ENCODE results near the gene RXFP2. TPM values are rescaled to one million over a fixed set of nuclear protein-coding genes. Genes with fewer than 3 reads are reported as not detected.
A peak's percentile ranks its signal among the peaks of the same experiment; 100 is the strongest.

RXFP2 gene
- total RNA-seq, 1 donor from 2014 or later: not detected

DNA sequence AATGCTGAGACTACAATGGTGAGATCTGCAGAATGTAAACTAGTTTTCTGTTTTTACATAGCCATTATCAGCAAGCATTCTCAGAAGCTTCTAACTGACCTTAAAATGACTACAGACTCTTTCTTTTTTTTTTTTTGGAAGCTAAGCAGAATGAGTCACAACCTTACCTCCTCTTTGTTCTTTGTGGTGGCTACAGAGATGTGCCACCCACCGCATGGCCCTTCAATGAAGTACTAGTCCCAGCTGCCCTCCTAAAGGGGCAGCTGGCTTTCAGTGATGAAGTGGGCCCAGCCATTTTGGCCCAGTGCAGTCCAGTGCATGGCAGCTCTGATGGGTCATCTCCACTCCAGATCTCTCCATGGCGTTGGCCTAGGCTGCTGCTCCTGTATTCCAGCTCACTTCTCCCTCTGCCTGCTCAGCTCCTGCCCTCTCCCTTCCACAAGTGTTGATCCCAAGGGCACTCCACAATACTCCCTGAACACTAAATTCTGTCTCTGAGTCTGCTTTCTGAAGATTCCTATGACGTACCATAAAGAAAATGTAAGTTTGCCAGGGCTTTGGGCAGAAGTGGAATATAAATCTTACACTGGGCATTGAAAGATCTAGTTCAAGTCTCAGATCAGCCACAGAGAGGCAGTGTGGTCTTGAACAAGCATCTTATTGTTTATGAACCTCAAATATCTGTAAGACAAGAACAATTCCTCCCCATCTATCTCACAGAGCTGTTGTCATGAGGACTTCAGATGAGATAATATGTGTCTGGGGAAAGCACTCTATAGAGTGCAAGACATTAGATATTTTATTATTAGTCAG lies 85.6 kb downstream of the RXFP2 start:
- DNase-seq (ENCODE audit: low spot score): no peak

DNA sequence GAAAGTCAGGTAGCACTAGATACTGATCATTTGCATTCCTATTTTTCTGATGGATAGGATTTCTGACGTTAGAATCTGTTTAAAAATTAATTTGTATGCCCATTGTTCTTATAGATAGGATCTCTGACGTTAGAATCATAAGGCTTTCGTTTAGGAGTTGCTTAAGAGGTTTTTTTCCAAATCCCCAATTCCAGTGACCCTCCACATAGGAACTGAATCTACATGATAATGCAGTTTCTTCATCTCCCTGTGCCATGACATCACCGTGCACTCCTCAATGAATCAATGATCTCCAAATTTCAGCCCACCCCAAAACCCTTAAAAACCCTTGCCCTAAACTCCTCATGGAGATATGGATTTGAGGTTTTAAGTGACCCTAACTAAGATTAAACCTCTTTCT lies 87.2 kb downstream of the RXFP2 start:
- no peak for DNase-seq (ENCODE audit: low spot score)

DNA sequence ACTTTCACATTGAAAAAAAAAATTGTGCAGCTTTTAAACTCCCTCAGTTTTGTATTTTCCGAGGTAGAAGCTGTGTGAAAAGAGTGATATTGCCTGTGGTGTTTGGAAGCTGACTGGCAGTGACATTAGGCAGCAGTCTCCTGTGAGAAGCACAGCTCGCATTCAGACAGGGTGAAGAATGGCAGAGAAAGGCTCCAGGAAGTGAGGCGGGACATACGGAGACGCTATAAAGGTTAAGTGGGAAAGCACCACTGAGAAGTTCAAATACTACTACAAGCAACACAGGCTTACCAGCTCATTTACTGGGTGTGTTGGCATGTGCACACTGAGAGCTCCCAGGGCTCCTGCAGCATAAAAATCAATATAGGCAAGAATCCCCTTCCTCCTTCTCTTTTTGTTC lies 88.4 kb downstream of the RXFP2 start:
- no peak for DNase-seq (ENCODE audit: low spot score)

DNA sequence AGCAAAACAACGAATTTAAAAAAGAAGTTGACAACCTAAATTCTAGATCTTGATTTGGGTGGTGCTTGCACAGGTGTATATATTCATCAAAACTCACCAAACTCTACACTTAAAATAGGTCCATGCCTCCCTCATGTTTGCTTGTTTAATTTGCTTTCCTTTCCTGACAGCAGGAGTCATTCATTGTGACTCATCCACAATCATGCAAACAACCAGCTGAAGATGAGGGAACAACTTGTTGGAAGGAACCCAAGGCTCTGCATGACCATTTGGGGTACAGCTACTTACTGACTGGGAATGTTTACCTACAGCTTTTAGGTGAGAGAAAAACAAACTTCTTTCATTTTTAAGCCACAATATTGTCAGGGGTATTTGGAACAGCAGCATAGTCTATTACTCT lies 96.6 kb downstream of the RXFP2 start:
- no peak for DNase-seq (ENCODE audit: low spot score)

DNA sequence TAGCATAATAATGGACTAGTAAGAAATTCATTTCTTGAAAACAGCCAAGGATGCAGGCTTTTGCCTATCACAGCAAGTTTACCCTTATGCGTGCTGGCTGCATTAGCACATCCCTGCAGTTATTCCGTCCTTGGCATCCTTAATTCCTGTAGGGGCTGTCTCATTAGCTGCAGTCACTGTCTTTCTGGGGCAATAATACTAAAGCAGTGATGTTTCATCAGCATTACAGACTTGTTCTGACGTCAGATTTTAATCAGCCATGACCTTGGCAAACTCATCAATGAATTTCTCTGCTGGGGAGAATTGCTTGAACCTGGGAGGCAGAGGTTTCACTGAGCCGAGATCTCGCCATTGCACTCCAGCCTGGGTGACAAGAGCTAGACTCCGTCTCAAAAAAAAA lies 103.7 kb downstream of the RXFP2 start:
- DNase-seq (ENCODE audit: low spot score): no peak

DNA sequence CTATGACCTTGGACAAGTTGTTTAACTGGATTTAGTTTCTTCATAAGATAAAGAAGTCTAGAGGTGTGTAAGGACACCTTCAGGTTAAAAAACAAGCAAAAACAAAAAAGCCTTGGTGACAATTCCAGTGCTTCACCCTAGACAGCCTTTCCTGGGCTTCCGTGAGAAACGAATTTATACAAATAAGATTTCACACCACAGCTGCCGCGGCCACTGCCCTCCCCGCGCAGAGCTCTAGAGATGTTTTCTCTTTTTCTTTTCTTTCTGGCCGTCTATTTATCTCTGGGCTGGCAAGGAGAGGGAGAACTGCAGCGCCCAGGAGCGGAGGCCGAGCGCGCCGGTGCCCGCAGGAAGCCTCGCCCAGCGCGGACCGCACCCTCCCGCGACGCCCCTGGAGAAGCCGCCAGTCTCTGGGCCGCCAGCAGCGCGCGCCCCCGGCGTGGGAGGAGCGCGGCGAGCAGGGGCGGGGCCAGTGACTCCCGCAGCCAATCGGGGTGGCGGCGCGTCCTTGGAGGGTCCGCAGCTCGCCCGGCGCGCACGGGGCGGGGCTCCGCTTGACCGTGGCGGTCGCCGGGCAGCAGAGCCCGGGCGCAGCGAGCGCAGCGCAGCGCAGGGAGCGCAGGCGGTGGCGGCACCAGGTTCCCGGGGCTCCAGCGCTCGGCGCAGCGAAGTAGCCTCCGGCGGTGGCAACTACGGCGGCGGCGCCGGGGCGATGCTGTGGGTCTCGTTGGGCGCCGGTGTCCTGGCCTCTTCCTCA lies 107.0 kb downstream of the RXFP2 start:
- DNase-seq (ENCODE audit: low spot score): peak; percentile 96

DNA sequence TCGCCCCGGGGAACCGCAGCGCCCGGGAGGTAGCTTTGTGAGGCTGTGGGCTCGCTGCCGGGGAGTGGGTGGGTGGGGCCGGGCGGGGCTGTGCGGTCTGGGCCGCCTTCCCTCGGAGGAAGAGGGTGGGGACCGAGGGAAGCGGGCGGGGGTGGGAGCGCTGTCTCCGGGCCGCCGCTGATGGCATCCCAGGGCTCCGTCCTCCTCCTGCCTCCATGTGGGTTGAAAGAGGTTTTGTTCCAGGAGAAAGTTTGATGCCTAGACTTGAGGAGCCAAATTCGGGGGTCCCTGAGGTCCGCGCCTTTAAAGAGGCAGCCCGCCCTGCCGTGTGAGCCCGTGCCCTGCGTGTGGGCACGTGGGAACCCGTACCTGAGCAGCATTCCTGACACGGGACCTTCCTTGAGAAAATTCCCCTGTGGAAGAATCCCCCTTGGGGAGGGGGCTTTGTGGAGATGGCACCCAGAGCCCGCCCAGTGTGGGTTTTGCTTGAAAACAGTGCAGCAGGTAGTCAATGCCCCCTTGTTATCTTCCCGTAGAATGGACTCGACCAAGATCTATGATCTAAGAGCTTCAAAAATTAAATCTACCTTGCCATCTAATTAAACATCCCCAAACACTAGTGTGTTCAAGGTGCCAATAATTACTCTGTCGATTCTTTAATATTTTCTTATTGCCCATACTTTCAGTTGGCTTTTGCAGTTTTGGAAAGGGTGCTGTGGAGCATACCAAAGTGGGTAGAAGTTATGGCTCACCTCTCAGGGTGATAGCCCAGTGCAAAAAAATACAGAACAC lies 107.8 kb downstream of the RXFP2 start:
- DNase-seq (ENCODE audit: low spot score): no peak

DNA sequence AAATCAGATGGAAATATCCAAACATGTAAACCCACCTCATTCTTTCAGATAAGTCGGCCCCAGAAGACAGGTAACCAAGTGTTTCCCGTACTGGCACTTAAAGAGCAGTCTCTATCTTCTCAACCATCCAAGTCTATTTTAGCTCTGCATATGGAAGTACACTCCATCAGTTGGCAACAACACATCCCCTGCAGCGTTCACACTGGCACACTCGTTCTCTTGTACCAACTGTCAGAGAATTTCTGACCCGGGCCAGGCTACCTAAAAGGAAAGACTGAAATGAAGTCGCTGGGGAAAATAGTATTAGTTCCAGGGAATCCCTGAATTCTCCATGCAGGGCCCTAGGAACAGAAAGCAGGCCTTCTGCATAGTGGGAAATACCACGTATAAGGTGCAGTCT lies 109.3 kb downstream of the RXFP2 start:
- no peak for DNase-seq (ENCODE audit: low spot score)

DNA sequence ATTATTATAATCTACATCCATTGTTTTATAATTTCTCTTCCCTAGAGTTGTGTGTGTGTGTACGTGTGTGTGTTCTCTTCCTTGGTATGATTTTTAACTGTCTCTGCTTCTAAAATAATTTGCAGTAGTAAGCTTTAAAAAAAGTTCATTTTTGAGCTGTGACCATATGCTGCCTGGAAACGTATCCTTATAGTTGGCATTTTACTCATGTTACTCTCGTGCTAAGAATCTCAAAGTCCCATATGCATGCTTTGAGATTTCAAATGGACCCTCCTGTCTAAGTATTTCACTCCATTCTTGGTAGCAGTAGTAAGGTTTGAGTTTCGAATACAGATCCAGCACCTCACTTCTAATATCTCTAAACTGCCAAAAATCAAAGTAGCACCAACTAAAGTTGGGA lies 109.9 kb downstream of the RXFP2 start:
- no peak for DNase-seq (ENCODE audit: low spot score)

DNA sequence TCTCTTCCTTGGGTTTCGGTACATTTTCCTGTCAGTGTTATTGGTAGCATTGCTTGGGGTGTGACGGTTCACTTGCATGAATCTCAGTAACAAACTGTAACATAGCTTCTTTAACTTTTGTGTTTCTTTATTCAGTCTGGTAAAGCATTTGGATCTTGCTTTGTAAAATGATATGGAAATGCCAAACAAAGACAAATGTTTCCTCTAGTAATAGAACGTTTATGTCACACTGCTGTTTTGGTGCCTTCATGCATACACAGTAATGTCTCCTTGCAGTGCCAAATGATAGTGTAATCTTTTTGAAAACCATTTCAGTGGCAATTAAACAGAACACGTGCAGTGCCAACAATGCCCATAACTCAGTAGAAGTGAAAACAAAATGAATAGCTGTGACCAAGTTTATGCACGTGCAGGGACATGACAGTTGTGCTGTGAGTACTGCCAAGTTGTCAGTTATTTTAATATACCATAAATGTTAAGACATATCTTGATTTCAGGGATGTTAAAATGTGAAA lies 110.8 kb downstream of the RXFP2 start:
- DNase-seq (ENCODE audit: low spot score): no peak

DNA sequence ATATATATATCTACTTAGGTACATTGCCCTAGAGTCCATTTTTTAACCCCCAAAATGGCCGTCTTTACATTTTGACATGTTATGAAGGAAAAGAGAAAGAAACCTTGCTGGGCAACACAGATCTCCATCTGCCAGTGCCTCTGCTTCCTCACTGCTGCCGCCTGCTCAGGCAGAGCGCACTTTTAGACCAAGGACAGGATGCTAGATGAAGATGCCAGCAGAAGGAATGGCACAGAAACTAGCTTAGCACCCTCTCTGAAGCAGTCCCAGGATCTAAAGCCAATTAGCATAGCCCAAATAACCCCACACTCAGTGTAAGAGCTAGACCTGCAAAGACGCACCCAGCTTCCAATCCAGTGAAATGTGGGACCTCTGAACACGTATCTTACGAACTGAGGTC lies 111.9 kb downstream of the RXFP2 start:
- no peak for DNase-seq (ENCODE audit: low spot score)
